IMR-90 (cell line): ENCODE results near the gene TACC2. TPM values are rescaled to one million over a fixed set of nuclear protein-coding genes. Genes with fewer than 3 reads are reported as not detected.

Experiments used
- ATAC-seq: fragments of 200-7000 bp; cut with Tn5 transposase; 2 replicates; pipeline ENCODE4 v1.9.1; 2020; ENCODE audit warnings: low read depth, mild to moderate bottlenecking, moderate library complexity
- BruUV-seq: library from RNA; stranded (reverse); fragments of 400-500 nt; replicated peaks from 2 replicates; lab custom pipeline; 2021; lab: Mats Ljungman, UMichigan
- CTCF ChIA-PET: fragments of 300-600 bp; formaldehyde crosslinking; extraction: SDS; loops from one replicate; lab custom pipeline; 2021; ENCODE audit warnings: antibody characterized with exemption; lab: Yijun Ruan, JAX
- POLR2A ChIA-PET: fragments of 300-600 bp; sonication (Branson Sonifier 250); formaldehyde crosslinking; loops from one replicate; lab custom pipeline; 2022; ENCODE audit warnings: antibody characterized with exemption; ENCODE audit not compliant: unreplicated experiment; lab: Charles Lee
- DNase-seq: peaks from one replicate; pipeline ENCODE4 v3.0.0; 2013
- H2AFZ ChIP-seq: replicated peaks from 2 replicates; pipeline ENCODE3; 2013; ENCODE audit warnings: low read length, mild to moderate bottlenecking; ENCODE audit not compliant: poor library complexity
- H2AK5ac ChIP-seq: 2 replicates; pipeline ENCODE4 v1.6.1; 2013; ENCODE audit warnings: low read depth, low read length, inconsistent platforms
- H2AK9ac ChIP-seq: replicated peaks from 2 replicates; pipeline ENCODE3; 2013; ENCODE audit warnings: mild to moderate bottlenecking, low read depth, low read length, moderate library complexity; ENCODE audit not compliant: poor library complexity
- H2BK120ac ChIP-seq: 2 replicates; pipeline ENCODE4 v1.6.1; 2013; ENCODE audit warnings: low read depth, low read length, inconsistent platforms
- H2BK15ac ChIP-seq: 3 replicates; pipeline ENCODE4 v1.6.1; 2013; ENCODE audit warnings: low read depth, low read length, inconsistent platforms
- H2BK20ac ChIP-seq: 2 replicates; pipeline ENCODE4 v1.6.1; 2013; ENCODE audit warnings: low read depth, mild to moderate bottlenecking, inconsistent platforms, low read length, moderate library complexity
- H2BK5ac ChIP-seq: 2 replicates; pipeline ENCODE4 v1.6.1; 2013; ENCODE audit warnings: mild to moderate bottlenecking, low read depth, low read length, inconsistent platforms; ENCODE audit not compliant: poor library complexity, severe bottlenecking
- H3K14ac ChIP-seq: replicated peaks from 2 replicates; pipeline ENCODE4 v1.6.1; 2013; ENCODE audit warnings: low read depth, low read length, inconsistent platforms
- H3K18ac ChIP-seq: 2 replicates; pipeline ENCODE4 v1.6.1; 2013; ENCODE audit warnings: low read depth, low read length, control low read depth
- H3K23ac ChIP-seq: 2 replicates; pipeline ENCODE4 v1.6.1; 2013; ENCODE audit warnings: low read depth, low read length, inconsistent platforms
- H3K27ac ChIP-seq: 2 replicates; pipeline ENCODE4 v1.5.1; 2013; ENCODE audit warnings: mild to moderate bottlenecking, control low read depth, low read length; ENCODE audit not compliant: insufficient read depth
- H3K27me3 ChIP-seq: 2 replicates; pipeline ENCODE4 v1.6.1; 2013; ENCODE audit warnings: low read length; ENCODE audit not compliant: control insufficient read depth, insufficient read depth
- H3K36me3 ChIP-seq: 2 replicates; pipeline ENCODE4 v1.6.1; 2013; ENCODE audit warnings: low read length, mixed read lengths; ENCODE audit not compliant: control insufficient read depth, insufficient read depth
- H3K4ac ChIP-seq: 2 replicates; pipeline ENCODE4 v1.6.1; 2013; ENCODE audit warnings: low read depth, low read length, inconsistent platforms
- H3K4me1 ChIP-seq: 2 replicates; pipeline ENCODE4 v1.6.1; 2013; ENCODE audit warnings: low read length, mixed read lengths; ENCODE audit not compliant: control insufficient read depth, insufficient read depth
- H3K4me2 ChIP-seq: 2 replicates; pipeline ENCODE4 v1.6.1; 2013; ENCODE audit warnings: low read depth, mild to moderate bottlenecking, control low read depth, low read length, moderate library complexity
- H3K4me3 ChIP-seq: 2 replicates; pipeline ENCODE4 v1.5.1; 2013; ENCODE audit warnings: low read depth, mild to moderate bottlenecking, control low read depth, low read length, moderate library complexity; ENCODE audit not compliant: insufficient read depth
- H3K56ac ChIP-seq: 2 replicates; pipeline ENCODE4 v1.6.1; 2013; ENCODE audit warnings: low read length, inconsistent platforms; ENCODE audit not compliant: insufficient read depth; ENCODE audit errors: extremely low read depth
- H3K79me1 ChIP-seq, 2 experiments: 2 replicates each; pipeline ENCODE4 v1.6.1; 2013; ENCODE audit warnings: low read length in 2 of 2, inconsistent platforms in 1 of 2, low read depth in 1 of 2
- H3K9ac ChIP-seq: 2 replicates; pipeline ENCODE4 v1.6.1; 2013; ENCODE audit warnings: low read depth, low read length, control low read depth
- H3K9me1 ChIP-seq: 2 replicates; pipeline ENCODE4 v1.6.1; 2013; ENCODE audit warnings: low read length, inconsistent platforms; ENCODE audit not compliant: insufficient read depth
- H3K9me3 ChIP-seq: 2 replicates; pipeline ENCODE4 v1.6.1; 2013; ENCODE audit warnings: low read length; ENCODE audit not compliant: control insufficient read depth, insufficient read depth
- H4K20me1 ChIP-seq: 2 replicates; pipeline ENCODE4 v1.6.1; 2013; ENCODE audit warnings: low read length, inconsistent platforms; ENCODE audit not compliant: insufficient read depth
- H4K5ac ChIP-seq: 2 replicates; pipeline ENCODE4 v1.6.1; 2013; ENCODE audit warnings: mild to moderate bottlenecking, low read depth, low read length, control low read depth
- H4K8ac ChIP-seq, 2 experiments: 2 replicates each; pipeline ENCODE4 v1.6.1; 2013; ENCODE audit warnings: low read depth in 2 of 2, low read length in 2 of 2, control low read depth in 1 of 2, inconsistent platforms in 1 of 2
- H4K91ac ChIP-seq: 2 replicates; pipeline ENCODE4 v1.6.1; 2013; ENCODE audit warnings: low read depth, low read length, inconsistent platforms; ENCODE audit not compliant: insufficient read depth
- BHLHE40 ChIP-seq: fragments of 150-350 bp; IDR thresholded peaks from 2 replicates; pipeline ENCODE4 v1.6.1; 2016; ENCODE audit warnings: mild to moderate bottlenecking, low read depth, low read length
- CEBPB ChIP-seq: IDR thresholded peaks from 2 replicates; pipeline ENCODE4 v1.6.1; 2012; ENCODE audit warnings: low read depth, low read length, improper control_type of control experiment
- CHD1 ChIP-seq: IDR thresholded peaks from 2 replicates; pipeline ENCODE4 v1.6.1; 2012; ENCODE audit warnings: low read depth, low read length, improper control_type of control experiment
- CTCF ChIP-seq: conservative IDR thresholded peaks from 2 replicates; pipeline ENCODE4 v1.5.1; 2012; ENCODE audit warnings: mild to moderate bottlenecking, low read depth, low read length, improper control_type of control experiment
- FOS ChIP-seq: fragments of 150-350 bp; IDR thresholded peaks from 2 replicates; pipeline ENCODE4 v1.6.1; 2016; ENCODE audit warnings: low read depth, low read length
- MAFK ChIP-seq: IDR thresholded peaks from 2 replicates; pipeline ENCODE4 v1.6.1; 2012; ENCODE audit warnings: low read depth, low read length, improper control_type of control experiment
- MAZ ChIP-seq: IDR thresholded peaks from 2 replicates; pipeline ENCODE4 v1.6.1; 2012; ENCODE audit warnings: low read depth, mild to moderate bottlenecking, low read length, improper control_type of control experiment, moderate library complexity, borderline replicate concordance
- MXI1 ChIP-seq: IDR thresholded peaks from 2 replicates; pipeline ENCODE4 v1.6.1; 2012; ENCODE audit warnings: low read depth, mild to moderate bottlenecking, low read length, moderate library complexity, borderline replicate concordance
- NFE2L2 ChIP-seq: fragments of 150-350 bp; IDR thresholded peaks from 2 replicates; pipeline ENCODE4 v1.6.1; 2016; ENCODE audit warnings: low read depth, mild to moderate bottlenecking, low read length
- POLR2A ChIP-seq: IDR thresholded peaks from 2 replicates; pipeline ENCODE4 v1.6.1; 2012; ENCODE audit warnings: mild to moderate bottlenecking, low read depth, low read length
- RAD21 ChIP-seq: IDR thresholded peaks from 2 replicates; pipeline ENCODE4 v1.6.1; 2012; ENCODE audit warnings: low read length, improper control_type of control experiment
- RCOR1 ChIP-seq: IDR thresholded peaks from 2 replicates; pipeline ENCODE4 v1.6.1; 2012; ENCODE audit warnings: mild to moderate bottlenecking, low read length, improper control_type of control experiment; ENCODE audit not compliant: insufficient replicate concordance
- RFX5 ChIP-seq: IDR thresholded peaks from 2 replicates; pipeline ENCODE4 v1.8.0; 2012; ENCODE audit warnings: low read depth, mild to moderate bottlenecking, low read length, moderate library complexity
- SMC3 ChIP-seq: fragments of 150-350 bp; IDR thresholded peaks from 2 replicates; pipeline ENCODE4 v1.6.1; 2016; ENCODE audit warnings: low read depth, mild to moderate bottlenecking, antibody characterized with exemption, low read length, moderate library complexity
- whole genome bisulfite sequencing, 2 experiments: methylation state at CpG; one replicate each; pipeline versions ENCODE4 v1.1.5 to v1.1.7; 2013; ENCODE audit warnings: missing lambda C conversion rate in 2 of 2; ENCODE audit not compliant: insufficient read length in 1 of 2; ENCODE audit errors: extremely low coverage in 2 of 2; 5-methylcytosine and 5-hydroxymethylcytosine counted together
- dilution Hi-C: fragments of 300-500 bp; cut with HindIII; formaldehyde crosslinking; loops from one replicate; pipeline ENCODE4 v1.14.3; 2018; ENCODE audit warnings: low sequenced_read_pairs; ENCODE audit not compliant: unreplicated experiment
- in situ Hi-C: fragments of 300-500 bp; cut with MboI; formaldehyde crosslinking; loops from 3 replicates; pipeline ENCODE4 v1.14.3; 2019; ENCODE audit warnings: low sequenced_read_pairs, inconsistent platforms, mixed read lengths
- intact Hi-C: fragments of 100-400 bp; cut with micrococcal nuclease; formaldehyde crosslinking; loops from 2 replicates; pipeline ENCODE4 v1.10.0; 2022
- polyA plus RNA-seq, 3 experiments: library from polyadenylated mRNA; depleted of rRNA; stranded (reverse); fragments of >200 nt; gene quantifications; 2 replicates each; pipeline ENCODE4 v1.2.3, GENCODE V29; 2012; ENCODE audit warnings: low replicate concordance in 1 of 3
- total RNA-seq: library from RNA; depleted of rRNA; stranded (reverse); fragments of >200 nt; gene quantifications from 2 replicates; pipeline ENCODE4 v1.2.3, GENCODE V29; 2012
- TF ChIP-seq, protein P1 (sequence below): fragments of 150-350 bp; IDR thresholded peaks from 2 replicates; pipeline ENCODE4 v1.6.1; 2017; ENCODE audit warnings: mild to moderate bottlenecking, antibody characterized with exemption, low read length, low read depth
- TF ChIP-seq, protein P2 (sequence below): fragments of 150-350 bp; IDR thresholded peaks from 2 replicates; pipeline ENCODE4 v1.6.1; 2016; ENCODE audit warnings: low read depth, mild to moderate bottlenecking, low read length, moderate library complexity, borderline replicate concordance

Gene TACC2
- total and polyA plus RNA-seq, 2 of the 4 experiments (the other 2 are of a cell fraction) = 2.9 to 15.4 TPM

DNA sequence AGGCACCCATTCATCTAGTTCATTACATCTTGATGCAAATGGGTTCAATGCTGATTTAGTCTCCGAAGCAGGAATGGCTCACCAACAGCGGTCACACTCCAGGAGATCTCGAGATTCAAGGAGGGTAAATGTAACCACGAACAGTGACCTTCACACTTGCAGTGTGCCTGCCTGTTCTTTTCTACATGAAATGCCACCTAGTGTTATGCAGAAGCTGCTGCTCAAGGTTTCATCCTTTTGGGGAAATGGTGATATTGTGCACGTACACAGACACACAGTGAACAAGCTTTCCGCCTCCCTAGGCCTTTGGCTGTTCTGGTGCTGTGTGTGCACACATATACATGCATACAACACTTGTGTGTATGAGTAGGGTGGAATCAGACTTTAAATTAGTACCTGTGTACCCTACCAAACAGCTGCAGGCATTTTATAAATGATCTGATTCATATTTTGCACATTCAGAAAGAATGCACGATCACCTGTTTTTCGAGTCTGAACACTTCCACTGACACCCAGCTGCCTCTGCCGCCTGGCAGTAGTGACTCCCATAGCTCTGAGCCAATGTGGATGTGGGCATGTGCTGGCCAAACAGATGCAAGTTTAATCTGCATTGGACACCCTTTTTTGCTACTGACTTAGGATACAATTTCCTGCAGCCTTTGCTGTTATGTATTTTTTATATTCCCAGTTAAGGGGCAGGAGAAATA is 100.5 kb downstream of the TACC2 start:
- Histone ChIP-seq H4K91ac (no peak overlapping the region), H4K8ac (no peak overlapping the region), H3K4ac (no peak overlapping the region), H3K27ac (no peak overlapping the region), H2BK20ac (no peak overlapping the region), H3K9me1 (no peaks in the 10 kb centered on the region), H3K4me2 (no peak overlapping the region), H3K36me3 (no peaks in the 10 kb centered on the region), H4K5ac (no peak overlapping the region), H2AK9ac (no peak overlapping the region), H2BK15ac (no peak overlapping the region), H2BK120ac (no peak overlapping the region), H3K27me3 (peaks cover 51% of the 10 kb centered on the region), H3K4me3 (no peak overlapping the region), H2BK5ac (no peak overlapping the region), H3K14ac (no peak overlapping the region), H3K9ac (no peak overlapping the region), H3K4me1 (no peaks in the 10 kb centered on the region), H3K23ac (no peak overlapping the region), H4K20me1 (no peaks in the 10 kb centered on the region; the same call in 1 of the 2 replicates), H3K9me3 (no peaks in the 10 kb centered on the region; the same call in 1 of the 2 replicates), H2AFZ (no peak overlapping the region), H3K18ac (no peak overlapping the region), H3K56ac (no peak overlapping the region), H3K79me1 (no peaks in the 10 kb centered on the region), H2AK5ac (no peak overlapping the region)
- BruUV-seq = no TSS peak
- in situ Hi-C loops (no loop called here), intact Hi-C loops (no loop called here), dilution Hi-C loops (no loop called here)
- ATAC-seq (no peak), DNase-seq (no peak)
- WGBS, 2 experiments = 100% methylated on average over 2 of the region's 9 CpGs; no CpG with 5 or more reads in 1 of the 2 experiments
- CTCF ChIA-PET = no interaction called here
- POLR2A ChIA-PET = no interaction called here
- no peak for TF ChIP-seq NFE2L2
- TF ChIP-seq MAZ = no peak
- no peak for TF ChIP-seq MXI1
- TF ChIP-seq, protein P1, sequence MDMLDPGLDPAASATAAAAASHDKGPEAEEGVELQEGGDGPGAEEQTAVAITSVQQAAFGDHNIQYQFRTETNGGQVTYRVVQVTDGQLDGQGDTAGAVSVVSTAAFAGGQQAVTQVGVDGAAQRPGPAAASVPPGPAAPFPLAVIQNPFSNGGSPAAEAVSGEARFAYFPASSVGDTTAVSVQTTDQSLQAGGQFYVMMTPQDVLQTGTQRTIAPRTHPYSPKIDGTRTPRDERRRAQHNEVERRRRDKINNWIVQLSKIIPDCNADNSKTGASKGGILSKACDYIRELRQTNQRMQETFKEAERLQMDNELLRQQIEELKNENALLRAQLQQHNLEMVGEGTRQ = no peak
- TF ChIP-seq, protein P2, sequence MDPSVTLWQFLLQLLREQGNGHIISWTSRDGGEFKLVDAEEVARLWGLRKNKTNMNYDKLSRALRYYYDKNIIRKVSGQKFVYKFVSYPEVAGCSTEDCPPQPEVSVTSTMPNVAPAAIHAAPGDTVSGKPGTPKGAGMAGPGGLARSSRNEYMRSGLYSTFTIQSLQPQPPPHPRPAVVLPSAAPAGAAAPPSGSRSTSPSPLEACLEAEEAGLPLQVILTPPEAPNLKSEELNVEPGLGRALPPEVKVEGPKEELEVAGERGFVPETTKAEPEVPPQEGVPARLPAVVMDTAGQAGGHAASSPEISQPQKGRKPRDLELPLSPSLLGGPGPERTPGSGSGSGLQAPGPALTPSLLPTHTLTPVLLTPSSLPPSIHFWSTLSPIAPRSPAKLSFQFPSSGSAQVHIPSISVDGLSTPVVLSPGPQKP = no peak
- TF ChIP-seq MAFK = no peak
- TF ChIP-seq RCOR1 = no peak
- no peak for TF ChIP-seq CHD1
- TF ChIP-seq CTCF = no peak
- TF ChIP-seq CEBPB = no peak
- TF ChIP-seq RAD21 = no peak
- no peak for TF ChIP-seq POLR2A
- TF ChIP-seq FOS = no peak
- no peak for TF ChIP-seq BHLHE40
- TF ChIP-seq SMC3 = no peak
- no peak for TF ChIP-seq RFX5
